GM15510 (cell line): ENCODE data around the gene CD59.

Experiments
- POLR2A ChIP-seq: IDR thresholded peaks from 3 replicates; pipeline ENCODE4 v1.6.1; 2011; ENCODE audit warnings: borderline replicate concordance; ENCODE audit not compliant: insufficient read length; ENCODE audit errors: extremely low read depth

CD59 gene

GRCh38 chr11:33658195-33658900 is 77.9 kb downstream of the CD59 start:
- TF ChIP-seq POLR2A: no peak

- TF ChIP-seq POLR2A: no peak
Measured at GRCh38 chr11:33657757-33658156, 78.5 kb downstream of the CD59 start.

- no peak for TF ChIP-seq POLR2A
Measured at GRCh38 chr11:33656768-33657167, 79.5 kb downstream of the CD59 start.

- no peak for TF ChIP-seq POLR2A
Measured at GRCh38 chr11:33655842-33656600, 80.2 kb downstream of the CD59 start.

- TF ChIP-seq POLR2A: no peak
Measured at GRCh38 chr11:33654594-33654993, 81.6 kb downstream of the CD59 start.
